Measurements from ENCODE around the gene SMAP2.

Gene SMAP2

DNA sequence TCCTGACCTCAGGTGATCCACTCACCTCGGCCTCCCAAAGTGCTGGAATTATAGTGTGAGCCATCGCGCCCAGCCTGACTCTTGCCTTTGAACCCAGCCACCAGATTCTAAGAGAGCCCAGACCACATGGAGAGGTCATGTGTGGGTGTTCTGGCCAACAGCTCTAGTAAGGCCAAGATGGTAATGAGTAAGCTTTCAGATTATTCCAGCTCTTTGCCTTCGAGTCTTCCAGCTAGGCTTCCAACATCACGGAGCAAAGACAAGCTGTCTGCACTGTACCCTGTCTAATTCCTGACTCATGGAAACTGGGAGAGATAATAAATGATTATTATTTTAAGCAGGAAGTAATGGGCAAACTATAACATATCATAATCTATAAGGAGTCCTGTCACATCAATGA, 61.9 kb downstream of the SMAP2 start:
- TF ChIP-seq GATA1 (IDR thresholded peaks at IDR 0.05; ENCODE audit: low read depth, low read length), result no peak
- TF ChIP-seq POLR2A (IDR thresholded peaks at IDR 0.05; ENCODE audit: low read length), result no peak

GRCh38 chr1:40435876-40436275, 62.3 kb downstream of the SMAP2 start:
- no peak for TF ChIP-seq POLR2A (IDR thresholded peaks at IDR 0.05; ENCODE audit: low read length)
- no peak for TF ChIP-seq GATA1 (IDR thresholded peaks at IDR 0.05; ENCODE audit: low read depth, low read length)
- no peak for DNase-seq

More for the DNA sequence above, 61.9 kb downstream of the SMAP2 start:
- no peak for DNase-seq

GRCh38 chr1:40438391-40439015, 65.0 kb downstream of the SMAP2 start:
- DNase-seq, result peak; percentile 38 to 57
- TF ChIP-seq POLR2A (IDR thresholded peaks at IDR 0.05; ENCODE audit: low read length), result no peak
- TF ChIP-seq GATA1 (IDR thresholded peaks at IDR 0.05; ENCODE audit: low read depth, low read length), result no peak

GRCh38 chr1:40439247-40439646, 65.7 kb downstream of the SMAP2 start:
- DNase-seq, result no peak
- TF ChIP-seq GATA1 (IDR thresholded peaks at IDR 0.05; ENCODE audit: low read depth, low read length) (no peak), POLR2A (IDR thresholded peaks at IDR 0.05; ENCODE audit: low read length) (no peak)

GRCh38 chr1:40449684-40450494, 76.4 kb downstream of the SMAP2 start, which contains the start of gene ZFP69B:
TSS of gene ZFP69B (plus strand) at chr1:40450476. CDS start at chr1:40450962, 486 bp downstream.
- TF ChIP-seq POLR2A (IDR thresholded peaks at IDR 0.05; ENCODE audit: low read length), result peak; percentile 77
- TF ChIP-seq GATA1 (IDR thresholded peaks at IDR 0.05; ENCODE audit: low read depth, low read length), result no peak

DNA sequence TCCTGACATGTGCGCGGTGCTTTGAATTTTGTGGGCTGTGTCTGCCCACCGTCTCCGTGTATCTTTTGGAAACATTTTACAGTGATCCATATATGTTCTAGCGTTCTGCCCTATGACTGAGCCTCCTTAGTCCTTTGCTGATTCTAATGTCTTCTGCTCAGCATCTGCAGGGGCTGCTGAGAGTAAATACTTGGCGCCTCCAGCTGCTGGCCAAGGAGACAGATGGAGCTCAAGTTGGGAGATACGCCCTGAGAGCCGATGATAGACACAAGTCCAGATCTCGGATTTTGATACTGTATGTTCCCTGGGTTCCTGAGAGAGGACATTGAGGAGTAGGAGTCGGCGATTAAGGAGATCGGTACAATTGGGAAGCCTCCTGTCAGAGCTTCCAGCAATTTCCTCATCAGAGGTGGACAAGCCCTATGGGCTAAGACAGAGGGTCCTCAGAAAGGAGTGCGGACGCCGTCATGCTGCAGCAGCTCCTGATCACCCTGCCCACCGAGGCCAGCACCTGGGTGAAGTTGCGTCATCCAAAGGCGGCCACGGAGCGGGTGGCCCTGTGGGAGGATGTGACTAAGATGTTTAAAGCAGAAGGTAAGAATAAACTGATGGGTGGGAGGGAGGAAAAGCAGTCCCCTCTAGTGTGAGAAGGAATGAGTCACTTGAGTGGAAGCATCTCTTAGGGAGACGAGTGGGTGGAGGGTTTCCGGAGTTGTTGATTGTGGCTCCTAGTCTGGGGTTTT, 77.1 kb downstream of the SMAP2 start:
- TF ChIP-seq POLR2A (IDR thresholded peaks at IDR 0.05; ENCODE audit: low read length) (no peak), GATA1 (IDR thresholded peaks at IDR 0.05; ENCODE audit: low read depth, low read length) (no peak)
- DNase-seq, result peak; percentile 57 to 77

More at GRCh38 chr1:40449684-40450494, 76.4 kb downstream of the SMAP2 start, which contains the start of gene ZFP69B:
- DNase-seq, result peak; percentile 91 to 92

DNA sequence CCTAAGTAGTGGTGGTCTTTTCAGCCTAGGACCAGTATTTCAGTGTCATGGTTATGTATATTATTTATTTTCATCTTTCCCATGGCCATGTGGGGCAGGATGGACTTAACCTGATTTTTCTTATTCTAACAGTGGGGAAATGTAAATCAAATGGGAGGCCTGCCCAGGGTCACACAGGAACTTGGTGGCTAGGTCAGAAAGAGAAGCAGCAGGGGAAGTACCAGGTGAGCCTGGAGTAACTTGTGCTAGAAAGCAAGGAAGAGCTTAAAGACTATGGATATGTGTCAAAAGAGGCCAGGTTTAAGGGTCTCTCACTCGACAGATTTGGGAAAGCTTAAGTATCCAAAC, 77.7 kb downstream of the SMAP2 start:
- no peak for DNase-seq
- no peak for TF ChIP-seq POLR2A (IDR thresholded peaks at IDR 0.05; ENCODE audit: low read length)

DNA sequence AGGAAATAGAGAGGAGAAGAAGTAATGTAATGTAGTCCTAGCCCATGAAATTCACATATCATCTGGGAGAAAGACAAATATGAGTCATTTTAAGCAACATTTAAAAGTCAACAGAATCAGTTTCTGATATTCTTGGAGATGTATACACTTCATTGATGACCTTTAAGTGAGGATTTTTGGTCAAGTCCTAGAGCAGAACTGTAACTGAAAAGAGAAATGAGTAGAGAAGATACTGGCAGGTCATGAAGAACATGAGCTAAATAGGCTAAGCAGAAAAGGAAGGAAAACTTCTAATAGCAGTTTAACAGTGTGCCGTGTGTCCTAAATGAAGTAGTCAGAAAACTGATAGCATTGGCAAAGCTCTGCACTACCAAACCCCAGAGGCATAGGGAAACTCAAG, 81.3 kb downstream of the SMAP2 start:
- no peak for TF ChIP-seq POLR2A (IDR thresholded peaks at IDR 0.05; ENCODE audit: low read length)
- TF ChIP-seq GATA1 (IDR thresholded peaks at IDR 0.05; ENCODE audit: low read depth, low read length), result no peak
- no peak for DNase-seq

- TF ChIP-seq GATA1 (IDR thresholded peaks at IDR 0.05; ENCODE audit: low read depth, low read length) (no peak), POLR2A (IDR thresholded peaks at IDR 0.05; ENCODE audit: low read length) (no peak)
- DNase-seq, result peak; percentile 23 to 35
Observed at GRCh38 chr1:40462956-40463590, 89.5 kb downstream of the SMAP2 start.

- TF ChIP-seq GATA1 (IDR thresholded peaks at IDR 0.05; ENCODE audit: low read depth, low read length) (no peak), POLR2A (IDR thresholded peaks at IDR 0.05; ENCODE audit: low read length) (no peak)
- DNase-seq, result no peak
Observed at GRCh38 chr1:40469327-40469726, 95.8 kb downstream of the SMAP2 start.

All from erythroblast (primary cell).